Effector CD4-positive, alpha-beta T cell (primary cell): ENCODE measurements around the gene BABAM2.

Experiments
- DNase-seq: peaks from one replicate; pipeline ENCODE4 v3.0.0-alpha.2; 2020

The BABAM2 gene

DNA sequence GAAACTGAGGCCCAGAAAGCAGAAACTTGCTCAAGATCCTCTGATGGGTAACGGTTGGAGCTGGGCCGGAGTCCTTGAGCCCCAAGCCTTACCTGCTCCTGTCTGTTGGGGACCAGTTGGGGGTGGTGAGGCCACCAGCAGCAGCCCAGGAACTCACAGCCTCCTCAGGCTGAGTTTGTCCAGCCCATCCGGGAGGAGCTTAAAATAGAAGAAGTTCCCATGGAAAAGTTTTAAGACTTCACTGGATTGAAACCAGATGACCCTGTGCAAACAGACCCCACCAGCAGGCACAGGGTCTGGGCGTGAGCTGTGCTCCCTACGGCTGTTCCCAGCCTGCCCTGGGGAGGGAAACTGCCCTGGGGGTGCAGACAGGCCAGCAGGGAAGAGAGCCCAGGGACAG, 461.6 kb downstream of the BABAM2 start:
- no peak for DNase-seq

GRCh38 chr2:28352610-28353195, 462.2 kb downstream of the BABAM2 start:
- DNase-seq: no peak

- DNase-seq: no peak
These were observed 464.5 kb downstream of the BABAM2 start for GRCh38 chr2:28354920-28355520.

GRCh38 chr2:28355521-28356094, 465.1 kb downstream of the BABAM2 start:
- DNase-seq: no peak

GRCh38 chr2:28356095-28356911, 465.8 kb downstream of the BABAM2 start:
- no peak for DNase-seq

DNA sequence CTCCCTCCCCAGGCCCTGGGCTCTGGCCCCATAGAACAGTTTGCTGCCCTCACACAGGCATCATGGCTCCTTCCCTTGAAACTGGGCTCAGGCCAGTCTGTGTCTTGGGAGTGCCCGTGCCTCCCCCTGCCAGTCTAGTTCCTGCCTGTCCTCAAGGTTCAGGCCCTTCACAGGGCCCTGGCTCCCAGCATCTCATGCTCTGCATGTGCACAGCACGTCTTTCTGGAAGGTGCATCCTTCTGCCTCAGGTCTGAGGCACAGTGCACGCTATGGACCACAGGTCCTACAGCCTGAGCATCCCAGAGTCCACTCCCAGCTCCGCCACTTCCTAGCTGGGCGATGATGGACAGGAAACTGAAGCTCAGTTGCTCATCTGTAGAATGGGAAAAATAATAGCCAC, 466.5 kb downstream of the BABAM2 start:
- no peak for DNase-seq

DNA sequence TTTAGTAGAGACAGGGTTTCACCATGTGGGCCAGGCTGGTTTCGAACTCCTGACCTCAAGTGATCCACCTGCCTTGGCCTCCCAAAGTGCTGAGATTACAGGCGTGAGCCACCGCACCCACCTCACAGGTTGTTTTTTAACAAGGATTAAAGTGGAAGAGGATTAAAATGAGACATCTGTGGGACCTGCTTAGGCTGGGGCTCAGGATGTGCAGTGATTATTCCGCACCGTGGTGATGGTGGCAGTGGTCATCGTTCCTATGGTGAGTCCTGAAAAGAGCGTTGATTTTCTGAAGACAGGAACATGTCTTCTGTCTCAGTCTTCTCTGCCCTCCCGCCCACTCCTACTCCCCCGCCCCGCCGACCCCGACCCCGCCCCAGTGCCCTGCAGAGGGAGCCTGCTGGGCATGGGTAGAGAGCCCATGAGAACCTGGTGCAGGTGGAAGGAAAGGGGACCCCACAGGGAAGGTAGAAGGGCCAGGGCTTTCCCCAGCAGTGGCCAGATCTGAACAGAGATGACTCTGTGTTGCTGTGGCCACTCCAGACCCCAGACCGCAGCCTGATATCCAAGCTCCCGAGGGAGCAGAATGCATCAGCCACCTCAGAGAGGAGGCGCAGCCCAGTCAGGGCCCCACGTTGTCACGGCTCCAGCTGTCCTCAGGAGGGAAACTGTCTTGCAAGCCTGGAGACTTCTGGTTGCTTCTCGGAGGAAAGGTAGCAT, 467.6 kb downstream of the BABAM2 start:
- no peak for DNase-seq

GRCh38 chr2:28358668-28359201, 468.2 kb downstream of the BABAM2 start:
- no peak for DNase-seq

GRCh38 chr2:28359222-28360057, 468.9 kb downstream of the BABAM2 start:
- DNase-seq: peak; percentile 70

DNA sequence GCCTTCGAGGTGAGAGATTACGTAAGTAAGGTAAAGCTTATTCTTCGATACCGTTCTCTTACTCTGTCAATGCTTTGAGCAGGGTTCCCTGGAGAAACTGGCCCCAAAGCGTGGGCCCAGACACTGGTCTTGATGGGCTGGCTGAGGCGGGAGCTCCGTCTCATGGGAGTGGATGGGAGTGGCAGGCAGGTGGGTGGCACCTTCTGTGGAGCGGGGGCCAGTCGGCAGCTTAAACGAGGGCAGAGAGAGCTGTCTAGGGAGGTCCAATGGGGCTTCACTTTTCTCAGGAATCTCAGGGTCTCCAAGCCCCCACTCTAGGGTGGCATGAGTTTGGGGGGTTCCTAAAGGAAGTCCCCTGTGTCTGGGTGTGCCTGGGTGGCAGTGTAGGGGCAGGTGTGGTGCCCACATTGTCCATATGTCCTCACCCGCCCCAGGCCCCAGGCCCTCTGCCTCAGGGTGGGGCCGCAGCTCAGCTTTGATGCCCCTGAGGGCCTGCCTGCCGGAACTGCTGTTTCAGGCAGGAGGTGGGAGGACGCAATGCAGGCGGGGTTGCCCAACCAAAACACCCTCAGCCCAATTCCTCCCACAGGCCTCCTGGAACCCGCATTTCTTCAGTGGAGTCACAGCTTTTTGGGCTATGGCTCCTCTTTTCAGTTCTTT, 469.7 kb downstream of the BABAM2 start:
- DNase-seq: no peak

DNA sequence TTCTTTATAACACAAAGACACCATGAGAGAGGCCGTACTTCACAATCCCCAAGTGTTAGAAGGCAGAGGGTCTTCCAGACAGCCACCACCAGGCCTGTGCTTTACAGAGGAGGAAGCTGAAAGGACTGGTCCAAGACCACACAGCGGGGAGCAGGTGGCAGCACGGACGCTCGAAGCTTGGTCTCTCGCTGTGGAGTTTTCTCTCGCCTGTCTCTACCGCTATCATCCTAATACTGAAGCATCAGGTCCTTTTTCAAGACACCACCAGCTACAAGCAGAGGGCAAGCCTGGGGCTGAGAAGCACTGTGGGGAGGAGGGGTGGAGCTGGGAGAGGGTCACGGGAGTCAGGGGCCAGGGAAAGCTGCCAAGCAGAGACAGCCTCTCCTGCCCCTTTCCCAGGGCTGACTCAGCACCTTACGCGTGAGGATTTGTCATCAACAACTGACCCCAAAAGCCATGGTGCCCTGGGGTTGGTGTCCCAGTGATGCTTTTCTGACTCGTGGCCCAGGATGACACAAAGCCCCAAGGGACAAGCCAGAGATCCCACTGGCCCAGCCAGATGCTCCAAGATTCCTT, 470.3 kb downstream of the BABAM2 start:
- DNase-seq: no peak

- DNase-seq: no peak
These were observed 471.6 kb downstream of the BABAM2 start for GRCh38 chr2:28361991-28362710.

DNA sequence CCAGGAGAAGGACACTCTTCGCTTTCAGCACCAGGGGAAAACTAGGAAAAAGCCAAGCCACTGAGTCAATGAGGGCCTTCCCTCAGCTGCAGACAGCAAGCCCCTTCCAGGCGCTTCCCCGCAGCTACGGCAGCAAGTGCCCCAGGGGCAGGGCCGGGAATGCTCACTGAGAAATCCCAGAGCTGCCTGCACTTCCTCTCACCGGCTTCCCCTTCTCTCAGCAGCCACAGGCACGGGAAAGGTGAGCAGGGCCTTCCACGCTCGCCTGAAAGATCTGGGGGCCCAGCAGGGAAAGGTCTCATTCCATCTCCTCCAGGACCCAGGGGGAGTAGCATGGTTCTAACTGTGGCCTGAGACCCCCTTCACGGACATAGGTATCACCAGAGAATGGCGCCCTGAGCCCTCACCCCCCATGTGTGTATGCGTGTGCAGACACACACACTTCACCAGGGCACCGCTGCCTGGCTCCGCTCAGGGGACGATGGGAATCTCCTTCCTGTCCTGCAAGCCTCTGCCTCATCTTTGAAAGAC, 472.5 kb downstream of the BABAM2 start:
- no peak for DNase-seq

DNA sequence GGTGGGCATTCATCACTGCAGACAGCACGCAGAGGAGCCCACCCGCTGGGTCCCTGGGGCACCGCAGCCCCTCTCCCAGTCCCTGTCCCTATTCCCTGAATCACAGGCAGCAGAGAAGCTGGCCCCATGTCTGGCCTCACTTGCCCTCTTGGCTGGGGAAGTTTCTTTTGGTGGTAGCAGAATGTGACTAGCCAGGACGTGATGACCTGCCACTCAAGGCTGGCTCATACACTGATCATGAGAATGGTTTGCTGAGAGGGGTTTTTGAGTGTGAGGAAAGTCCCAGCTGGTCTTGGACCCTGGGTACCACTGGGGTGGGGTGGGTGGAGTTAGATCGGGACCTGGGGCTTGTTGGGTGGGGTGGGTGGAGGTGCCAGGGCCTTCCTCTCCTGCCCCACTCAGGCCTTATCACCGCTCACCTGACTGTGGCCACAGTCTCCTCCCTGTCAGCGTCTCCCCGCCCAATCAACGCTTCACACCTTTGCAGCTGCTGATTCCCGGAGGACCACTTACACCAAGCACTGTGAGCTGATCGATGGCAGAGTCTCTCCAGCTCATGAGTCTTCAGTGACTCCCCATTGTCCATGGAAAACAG, 473.3 kb downstream of the BABAM2 start:
- DNase-seq: no peak

DNA sequence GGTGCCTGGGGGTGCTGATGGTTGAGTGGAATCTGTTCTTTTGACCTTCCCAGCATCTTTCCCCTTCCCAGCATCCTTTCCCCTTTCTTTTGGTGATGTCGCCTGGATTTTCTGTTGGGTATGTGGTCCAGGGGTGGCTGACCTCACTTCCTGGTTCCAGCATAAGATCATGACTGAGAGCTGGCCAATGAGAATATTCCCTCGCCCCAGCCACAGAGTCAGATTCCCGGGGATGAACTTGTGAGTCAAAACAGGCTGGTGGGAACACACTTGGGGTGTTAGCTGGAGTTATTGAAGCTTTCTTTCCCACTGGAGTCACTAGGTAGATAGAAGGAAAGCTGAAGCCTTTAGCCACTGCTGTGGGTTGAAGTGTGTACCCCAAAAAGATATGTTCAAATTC, 474.1 kb downstream of the BABAM2 start:
- no peak for DNase-seq

DNA sequence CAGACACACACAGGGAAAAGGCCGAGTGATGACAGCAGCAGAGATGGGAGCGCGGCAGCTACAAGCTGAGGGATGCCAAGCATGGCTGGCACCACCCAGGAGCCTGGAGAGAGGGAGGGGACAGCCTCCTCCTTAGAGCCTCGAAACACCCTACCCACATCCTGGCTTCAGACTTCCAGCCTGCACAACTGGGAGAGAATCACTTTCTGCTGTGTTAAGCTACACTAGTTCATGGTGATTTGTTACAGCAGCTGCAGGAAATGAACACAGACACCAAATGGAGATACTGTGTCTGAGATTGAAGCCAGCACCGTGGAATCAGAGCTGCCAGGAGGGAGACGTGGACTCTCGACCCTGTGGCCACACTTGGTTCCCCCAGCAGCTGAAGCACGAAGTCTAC, 474.6 kb downstream of the BABAM2 start:
- no peak for DNase-seq

DNA sequence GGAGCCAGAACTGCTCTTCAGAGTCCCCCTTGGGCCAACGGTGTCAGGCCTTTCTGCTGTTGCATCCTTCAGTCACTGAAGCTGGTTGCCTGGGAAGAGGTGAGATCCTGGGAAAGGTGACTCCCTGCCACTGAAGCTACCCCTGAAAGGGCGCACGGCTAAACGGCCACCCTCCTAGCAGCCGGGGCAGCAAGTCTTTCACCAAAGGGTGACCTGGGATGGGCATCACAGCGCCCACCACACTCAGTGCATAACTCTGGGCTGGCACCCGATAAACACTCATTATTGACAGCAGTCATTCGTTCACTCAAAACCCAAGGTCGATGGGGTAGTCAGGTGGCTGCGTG, 475.6 kb downstream of the BABAM2 start:
- no peak for DNase-seq

GRCh38 chr2:28366496-28367282, 476.2 kb downstream of the BABAM2 start:
- peak; percentile 47 for DNase-seq
